ENCODE measurements around the gene GASK1A. TPM values are rescaled to one million over a fixed set of nuclear protein-coding genes. Genes with fewer than 3 reads are reported as not detected.

Gene GASK1A
- total and polyA plus RNA-seq, 2 donors (not counting 1 experiment from before 2014, with no cell fraction given), result 0.14 to 1.8 TPM

- TF ChIP-seq CTCF (conservative IDR thresholded peaks at IDR 0.05 in 1 of 2, IDR thresholded peaks at IDR 0.05 in 1 of 2; ENCODE audit: low read depth in 1 of 2, low read length in 2 of 2) (no peak), EZH2 (IDR thresholded peaks at IDR 0.05; ENCODE audit: low read length, missing control alignments) (no peak)
- H3K4me2 ChIP-seq (ENCODE audit: extremely low read depth, insufficient read depth, low read length), result no peak overlapping the region
- no peaks in the 10 kb centered on the region for H3K4me1 ChIP-seq (ENCODE audit: control insufficient read depth, extremely low read depth, insufficient read depth, low read length)
- H3K27ac ChIP-seq (ENCODE audit: insufficient read depth, low read length), result no peak overlapping the region
- H3K9me3 ChIP-seq (ENCODE audit: control insufficient read depth, insufficient read depth, low read depth, low read length), result no peaks in the 10 kb centered on the region
- H3K4me3 ChIP-seq (replicated peaks in 1 of 4; ENCODE audit: control extremely low read depth in 1 of 4, insufficient read depth in 1 of 4, low read depth in 3 of 4, low read length in 4 of 4), result no peak overlapping the region
- H3K27me3 ChIP-seq (ENCODE audit: control insufficient read depth, insufficient read depth, low read length), result peaks cover 5% of the 10 kb centered on the region
- no peaks in the 10 kb centered on the region for H4K20me1 ChIP-seq (ENCODE audit: control insufficient read depth, extremely low read depth, insufficient read depth, low read length)
- no peak for DNase-seq (ENCODE audit: low read depth in 2 of 2)
- H3K79me2 ChIP-seq (ENCODE audit: control insufficient read depth, insufficient read depth, low read length), result no peaks in the 10 kb centered on the region
- no peak overlapping the region for H2AFZ ChIP-seq (ENCODE audit: low read length)
- H3K9ac ChIP-seq (ENCODE audit: insufficient read depth, low read length), result no peak overlapping the region
- no peaks in the 10 kb centered on the region for H3K36me3 ChIP-seq (ENCODE audit: control insufficient read depth, insufficient read depth, low read length)
Measured at GRCh38 chr3:43036621-43037423, 57.7 kb downstream of the GASK1A start.

- no peaks in the 10 kb centered on the region for H3K36me3 ChIP-seq (ENCODE audit: control insufficient read depth, insufficient read depth, low read length)
- TF ChIP-seq EZH2 (IDR thresholded peaks at IDR 0.05; ENCODE audit: low read length, missing control alignments) (no peak), CTCF (conservative IDR thresholded peaks at IDR 0.05 in 1 of 2, IDR thresholded peaks at IDR 0.05 in 1 of 2; ENCODE audit: low read depth in 1 of 2, low read length in 2 of 2) (no peak)
- no peak overlapping the region for H2AFZ ChIP-seq (ENCODE audit: low read length)
Measured at GRCh38 chr3:43038010-43038409, 58.9 kb downstream of the GASK1A start.

DNA sequence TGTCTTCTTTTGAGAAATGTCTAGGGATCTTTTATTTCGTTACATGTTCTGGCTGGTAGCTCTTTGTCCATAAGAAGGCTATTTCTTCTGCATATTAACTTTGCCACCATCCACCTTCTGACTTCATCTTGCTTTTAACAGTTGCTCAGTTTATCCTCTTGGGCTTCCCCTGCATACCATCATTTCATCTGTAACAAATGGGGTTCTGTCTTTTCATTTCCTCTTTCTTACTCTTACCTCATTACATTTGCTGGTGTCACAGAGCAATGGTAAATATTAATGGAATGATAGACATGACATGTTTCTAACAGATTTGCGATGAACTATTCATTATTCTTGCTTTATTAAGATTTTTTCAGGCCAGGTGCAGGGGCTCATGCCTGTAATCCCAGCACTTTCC lies 62.4 kb downstream of the GASK1A start:
- TF ChIP-seq EZH2 (IDR thresholded peaks at IDR 0.05; ENCODE audit: low read length, missing control alignments) (no peak), CTCF (conservative IDR thresholded peaks at IDR 0.05 in 1 of 2, IDR thresholded peaks at IDR 0.05 in 1 of 2; ENCODE audit: low read depth in 1 of 2, low read length in 2 of 2) (no peak)
- Histone ChIP-seq H3K27ac (ENCODE audit: insufficient read depth, low read length) (no peak overlapping the region), H3K36me3 (ENCODE audit: control insufficient read depth, insufficient read depth, low read length) (no peaks in the 10 kb centered on the region), H2AFZ (ENCODE audit: low read length) (no peak overlapping the region), H3K27me3 (ENCODE audit: control insufficient read depth, insufficient read depth, low read length) (peaks cover 3% of the 10 kb centered on the region), H3K4me2 (ENCODE audit: extremely low read depth, insufficient read depth, low read length) (no peak overlapping the region), H3K4me3 (replicated peaks in 1 of 4; ENCODE audit: control extremely low read depth in 1 of 4, insufficient read depth in 1 of 4, low read depth in 3 of 4, low read length in 4 of 4) (no peak overlapping the region), H3K9me3 (ENCODE audit: control insufficient read depth, insufficient read depth, low read depth, low read length) (no peaks in the 10 kb centered on the region), H4K20me1 (ENCODE audit: control insufficient read depth, extremely low read depth, insufficient read depth, low read length) (no peaks in the 10 kb centered on the region), H3K79me2 (ENCODE audit: control insufficient read depth, insufficient read depth, low read length) (no peaks in the 10 kb centered on the region), H3K4me1 (ENCODE audit: control insufficient read depth, extremely low read depth, insufficient read depth, low read length) (no peaks in the 10 kb centered on the region), H3K9ac (ENCODE audit: insufficient read depth, low read length) (no peak overlapping the region)
- no peak for DNase-seq (ENCODE audit: low read depth in 2 of 2)

More at GRCh38 chr3:43038010-43038409, 58.9 kb downstream of the GASK1A start:
- DNase-seq (ENCODE audit: low read depth in 2 of 2), result no peak
- H3K9ac ChIP-seq (ENCODE audit: insufficient read depth, low read length), result no peak overlapping the region
- H4K20me1 ChIP-seq (ENCODE audit: control insufficient read depth, extremely low read depth, insufficient read depth, low read length), result no peaks in the 10 kb centered on the region
- no peaks in the 10 kb centered on the region for H3K79me2 ChIP-seq (ENCODE audit: control insufficient read depth, insufficient read depth, low read length)
- no peak overlapping the region for H3K4me3 ChIP-seq (replicated peaks in 1 of 4; ENCODE audit: control extremely low read depth in 1 of 4, insufficient read depth in 1 of 4, low read depth in 3 of 4, low read length in 4 of 4)
- peaks cover 5% of the 10 kb centered on the region for H3K27me3 ChIP-seq (ENCODE audit: control insufficient read depth, insufficient read depth, low read length)
- H3K4me2 ChIP-seq (ENCODE audit: extremely low read depth, insufficient read depth, low read length), result no peak overlapping the region
- no peaks in the 10 kb centered on the region for H3K9me3 ChIP-seq (ENCODE audit: control insufficient read depth, insufficient read depth, low read depth, low read length)
- no peak overlapping the region for H3K27ac ChIP-seq (ENCODE audit: insufficient read depth, low read length)
- H3K4me1 ChIP-seq (ENCODE audit: control insufficient read depth, extremely low read depth, insufficient read depth, low read length), result no peaks in the 10 kb centered on the region

All from fibroblast of lung (primary cell).